Fibroblast of lung (primary cell): Measurements from ENCODE around the gene UNC45B. TPM values are rescaled to one million over a fixed set of nuclear protein-coding genes. Genes with fewer than 3 reads are reported as not detected.
A peak's percentile ranks its signal among the peaks of the same experiment; 100 is the strongest.

Source experiments
- DNase-seq, 2 donors: peaks; one replicate each; pipeline versions ENCODE4 v3.0.0 to v3.0.0-alpha.2; 2010; ENCODE audit warnings: low read depth in 2 of 2
- H2AFZ ChIP-seq: 2 replicates; pipeline ENCODE4 v1.5.1; 2012; ENCODE audit warnings: low read length, control low read depth, inconsistent platforms
- H3K27ac ChIP-seq: 2 replicates; pipeline ENCODE4 v1.5.1; 2011; ENCODE audit warnings: low read length, control low read depth; ENCODE audit not compliant: insufficient read depth
- H3K27me3 ChIP-seq: 2 replicates; pipeline ENCODE4 v1.5.1; 2011; ENCODE audit warnings: mild to moderate bottlenecking, low read length; ENCODE audit not compliant: control insufficient read depth, insufficient read depth
- H3K36me3 ChIP-seq: 2 replicates; pipeline ENCODE4 v1.5.1; 2011; ENCODE audit warnings: low read length; ENCODE audit not compliant: control insufficient read depth, insufficient read depth
- H3K4me1 ChIP-seq: 2 replicates; pipeline ENCODE4 v1.5.1; 2011; ENCODE audit warnings: low read length; ENCODE audit not compliant: control insufficient read depth, insufficient read depth; ENCODE audit errors: extremely low read depth
- H3K4me2 ChIP-seq: 2 replicates; pipeline ENCODE4 v1.5.1; 2011; ENCODE audit warnings: low read length, control low read depth; ENCODE audit not compliant: insufficient read depth; ENCODE audit errors: extremely low read depth
- H3K4me3 ChIP-seq, 4 experiments: fragments of 200-600 bp in 1 of 4; sonication (generic) in 1 of 4; replicated peaks in 1 of 4; 2 replicates each; pipeline ENCODE4 v1.5.1; 2011 to 2016; ENCODE audit warnings: low read length in 4 of 4, low read depth in 3 of 4, mild to moderate bottlenecking in 3 of 4, control low read depth in 2 of 4, inconsistent platforms in 1 of 4, mixed read lengths in 1 of 4; ENCODE audit not compliant: insufficient read depth in 1 of 4; ENCODE audit errors: control extremely low read depth in 1 of 4
- H3K79me2 ChIP-seq: 2 replicates; pipeline ENCODE4 v1.5.1; 2012; ENCODE audit warnings: mild to moderate bottlenecking, low read length, inconsistent platforms; ENCODE audit not compliant: control insufficient read depth, insufficient read depth
- H3K9ac ChIP-seq: 2 replicates; pipeline ENCODE4 v1.5.1; 2011; ENCODE audit warnings: mild to moderate bottlenecking, low read length, control low read depth; ENCODE audit not compliant: insufficient read depth
- H3K9me3 ChIP-seq: 2 replicates; pipeline ENCODE4 v1.5.1; 2012; ENCODE audit warnings: low read depth, low read length; ENCODE audit not compliant: control insufficient read depth, insufficient read depth
- H4K20me1 ChIP-seq: 2 replicates; pipeline ENCODE4 v1.5.1; 2011; ENCODE audit warnings: low read length; ENCODE audit not compliant: control insufficient read depth, insufficient read depth; ENCODE audit errors: extremely low read depth
- CTCF ChIP-seq, 2 donors: IDR thresholded peaks in 1 of 2; conservative IDR thresholded peaks in 1 of 2; 1 replicate in 1 of 2; 2 replicates in 1 of 2; pipeline ENCODE4 v1.5.1; 2011 to 2012; ENCODE audit warnings: low read length in 2 of 2, control low read depth in 1 of 2, inconsistent platforms in 1 of 2, low read depth in 1 of 2, mild to moderate bottlenecking in 1 of 2
- EZH2 ChIP-seq: IDR thresholded peaks from 2 replicates; pipeline ENCODE4 v1.5.1; 2012; ENCODE audit warnings: low read length, control low read depth, mild to moderate bottlenecking; ENCODE audit errors: missing control alignments
- polyA plus RNA-seq, 2 donors: library from polyadenylated mRNA; depleted of rRNA in 1 of 2; stranded (reverse) in 1 of 2; unstranded in 1 of 2; fragments of >200 nt; gene quantifications; 2 replicates each; pipeline ENCODE4 v1.2.1, GENCODE V29; 2011 to 2012; ENCODE audit warnings: missing spikeins in 1 of 2
- total RNA-seq: library from RNA; depleted of rRNA; stranded (reverse); fragments of >200 nt; gene quantifications from 2 replicates; pipeline ENCODE4 v1.2.1, GENCODE V29; 2014

The UNC45B gene
- total and polyA plus RNA-seq, 2 donors (not counting 1 experiment from before 2014, with no cell fraction given), result not detected

DNA sequence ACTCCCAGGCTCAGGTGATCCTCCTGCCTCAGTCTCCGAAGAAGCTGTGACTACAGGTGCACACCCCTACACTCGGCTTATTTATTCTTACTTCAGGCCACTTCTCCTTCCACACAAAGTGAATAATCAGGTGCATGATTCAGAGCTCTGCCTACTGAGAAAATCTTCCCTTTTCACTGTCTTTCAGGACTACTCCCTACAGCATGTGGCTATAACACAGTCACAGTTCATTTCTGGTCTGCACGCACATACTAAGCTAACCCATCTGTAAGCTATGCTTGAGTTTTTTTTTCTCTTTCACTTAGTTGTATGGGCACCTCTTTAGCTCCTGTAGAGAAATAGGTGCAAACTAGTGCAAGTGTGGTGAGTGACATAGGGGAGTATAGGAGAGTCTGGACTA, 87.7 kb downstream of the UNC45B start:
- no peak overlapping the region for H3K4me3 ChIP-seq
- no peak overlapping the region for H3K27ac ChIP-seq
- TF ChIP-seq CTCF (conservative IDR thresholded peaks at IDR 0.05 in 1 of 2, IDR thresholded peaks at IDR 0.05 in 1 of 2; ENCODE audit: low read depth in 1 of 2, low read length in 2 of 2) (no peak), EZH2 (no peak)
- H3K4me2 ChIP-seq, result no peak overlapping the region
- peaks cover 7% of the 10 kb centered on the region for H3K4me1 ChIP-seq
- no peaks in the 10 kb centered on the region for H3K27me3 ChIP-seq
- no peak overlapping the region for H3K9ac ChIP-seq
- H2AFZ ChIP-seq, result no peak overlapping the region
- no peak for DNase-seq
- no peaks in the 10 kb centered on the region for H3K9me3 ChIP-seq
- H4K20me1 ChIP-seq, result no peaks in the 10 kb centered on the region
- H3K79me2 ChIP-seq, result no peaks in the 10 kb centered on the region
- H3K36me3 ChIP-seq, result no peaks in the 10 kb centered on the region

GRCh38 chr17:35235917-35236316, 88.3 kb downstream of the UNC45B start:
- Histone ChIP-seq H4K20me1 (no peaks in the 10 kb centered on the region), H3K4me2 (no peak overlapping the region), H3K9me3 (no peaks in the 10 kb centered on the region), H3K4me1 (peaks cover 7% of the 10 kb centered on the region), H3K36me3 (no peaks in the 10 kb centered on the region), H3K79me2 (no peaks in the 10 kb centered on the region), H3K4me3 (no peak overlapping the region), H3K27me3 (no peaks in the 10 kb centered on the region), H3K27ac (no peak overlapping the region), H2AFZ (no peak overlapping the region), H3K9ac (no peak overlapping the region)
- no peak for DNase-seq
- TF ChIP-seq EZH2 (no peak), CTCF (conservative IDR thresholded peaks at IDR 0.05 in 1 of 2, IDR thresholded peaks at IDR 0.05 in 1 of 2; ENCODE audit: low read depth in 1 of 2, low read length in 2 of 2) (no peak)

GRCh38 chr17:35236821-35237220, 89.2 kb downstream of the UNC45B start:
- Histone ChIP-seq H3K36me3 (no peaks in the 10 kb centered on the region), H3K4me2 (no peak overlapping the region), H3K4me1 (peaks cover 7% of the 10 kb centered on the region), H3K4me3 (no peak overlapping the region), H3K27me3 (no peaks in the 10 kb centered on the region), H3K27ac (no peak overlapping the region), H3K9me3 (no peaks in the 10 kb centered on the region), H2AFZ (no peak overlapping the region), H3K9ac (no peak overlapping the region), H4K20me1 (no peaks in the 10 kb centered on the region), H3K79me2 (no peaks in the 10 kb centered on the region)
- no peak for TF ChIP-seq CTCF (conservative IDR thresholded peaks at IDR 0.05 in 1 of 2, IDR thresholded peaks at IDR 0.05 in 1 of 2; ENCODE audit: low read depth in 1 of 2, low read length in 2 of 2)
- no peak for TF ChIP-seq EZH2
- peak in 1 of 2 donors; percentile 70 for DNase-seq
